NCI-H146 (cell line): ENCODE data around the gene CFAP299.

Experiments used
- DNase-seq: peaks from one replicate; lab custom pipeline; 2025; lab: John Stamatoyannopoulos, UW

Gene CFAP299

DNA sequence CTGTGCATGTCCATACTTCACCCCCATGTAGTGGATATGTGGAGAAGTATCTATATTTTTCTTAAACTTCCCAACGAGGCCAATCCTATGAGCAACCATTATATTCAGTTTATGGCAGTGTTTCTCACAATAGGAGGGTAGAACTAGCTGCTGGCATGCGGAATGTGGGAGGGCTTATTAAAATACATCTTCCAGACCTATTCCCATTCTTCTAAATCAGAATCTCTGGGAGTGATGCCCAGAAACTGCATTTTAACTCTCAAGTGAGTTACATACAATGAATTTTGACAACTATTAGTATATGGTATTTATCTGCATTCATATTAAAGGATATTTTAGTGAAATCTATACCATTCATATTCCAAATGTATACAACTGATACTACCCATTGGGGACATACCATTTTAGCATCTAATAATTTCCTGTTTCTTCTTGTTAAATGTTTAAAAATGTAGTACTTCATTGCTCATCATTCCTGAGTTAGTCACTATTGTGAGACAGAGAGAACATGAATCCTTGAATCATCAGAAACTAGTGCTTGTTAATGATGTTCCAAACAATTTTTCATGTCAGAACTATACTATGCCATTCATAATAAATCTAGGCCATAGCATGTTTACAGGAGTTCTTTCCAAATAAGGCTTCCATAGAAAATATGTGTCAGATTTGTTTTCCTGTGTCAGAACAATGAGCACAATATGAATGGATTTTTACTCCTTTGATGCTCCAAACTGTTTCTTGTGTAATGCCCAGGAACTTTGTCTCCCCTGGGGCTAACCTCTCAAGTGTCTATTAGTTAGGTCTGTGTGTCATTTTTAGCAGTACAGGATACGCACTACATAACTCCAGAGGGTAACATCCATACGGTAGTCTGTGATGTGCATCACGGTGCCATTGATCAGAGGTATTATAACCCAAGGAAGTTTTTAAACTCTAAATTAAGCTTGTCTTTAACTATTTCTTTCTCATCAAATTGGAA is 496.1 kb downstream of the CFAP299 start:
- DNase-seq = no peak

DNA sequence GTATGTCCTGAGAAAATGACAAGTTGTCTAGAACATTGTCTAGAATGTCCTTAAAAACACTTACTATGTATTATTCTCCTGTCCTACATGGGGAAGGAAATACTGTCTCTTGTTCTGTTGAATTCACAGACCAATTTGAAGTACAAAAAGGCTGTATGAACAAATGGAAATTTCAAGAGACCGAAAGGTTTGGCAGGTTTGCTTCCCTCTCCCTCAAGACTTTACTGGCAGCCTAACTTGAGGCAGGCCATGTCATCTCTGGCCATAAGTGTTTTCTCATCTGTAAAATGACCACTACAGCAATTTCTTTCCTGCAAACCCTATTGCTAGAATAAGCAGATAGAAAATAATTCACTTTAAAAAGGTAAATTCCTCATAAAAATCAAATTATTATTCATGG is 503.8 kb downstream of the CFAP299 start:
- DNase-seq = no peak

- no peak for DNase-seq
These were observed 504.3 kb downstream of the CFAP299 start for GRCh38 chr4:80839792-80840191.

DNA sequence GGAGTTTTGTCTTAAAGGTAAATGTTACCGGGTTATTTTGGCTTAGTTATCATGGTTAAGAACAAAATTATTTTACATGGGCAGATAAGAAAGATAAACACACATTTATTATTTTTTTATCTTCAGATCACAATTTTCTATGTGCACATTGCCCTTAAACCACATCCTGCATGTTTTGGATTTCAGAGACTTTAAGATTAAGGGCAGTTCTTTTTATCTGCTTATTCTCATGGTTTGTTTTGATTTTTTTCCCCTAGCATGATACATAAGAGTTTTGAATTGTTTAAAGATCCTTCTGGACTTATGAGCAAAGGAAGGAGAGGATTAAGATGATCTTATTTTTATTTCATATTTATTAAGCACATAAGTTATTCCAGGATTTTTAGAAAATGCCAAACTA is 504.9 kb downstream of the CFAP299 start:
- no peak for DNase-seq

GRCh38 chr4:80841587-80842281 is 506.2 kb downstream of the CFAP299 start:
- DNase-seq = no peak

DNA sequence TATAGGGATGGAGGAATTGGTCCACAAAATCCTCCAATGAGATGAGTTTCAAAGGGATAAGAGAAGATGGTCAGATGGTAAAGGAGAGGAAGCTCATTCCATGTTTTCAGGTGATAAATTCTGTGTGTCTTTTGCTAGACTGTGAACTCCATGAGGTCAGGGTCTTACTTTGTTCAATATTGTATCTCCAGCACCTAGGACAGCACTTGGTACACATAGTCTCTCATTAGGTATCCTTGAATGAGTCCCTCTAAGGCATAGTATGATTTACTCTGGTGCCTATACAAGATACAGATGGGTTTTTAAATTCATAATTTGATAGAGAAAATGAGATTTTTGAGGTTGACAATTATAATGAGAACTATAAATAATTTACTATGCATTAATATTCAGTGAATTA is 510.7 kb downstream of the CFAP299 start:
- no peak for DNase-seq

- DNase-seq = no peak
These were observed 516.5 kb downstream of the CFAP299 start for GRCh38 chr4:80852061-80852460.

- no peak for DNase-seq
These were observed 538.0 kb downstream of the CFAP299 start for GRCh38 chr4:80873571-80873970.

GRCh38 chr4:80874979-80875378 is 539.4 kb downstream of the CFAP299 start:
- DNase-seq = no peak

DNA sequence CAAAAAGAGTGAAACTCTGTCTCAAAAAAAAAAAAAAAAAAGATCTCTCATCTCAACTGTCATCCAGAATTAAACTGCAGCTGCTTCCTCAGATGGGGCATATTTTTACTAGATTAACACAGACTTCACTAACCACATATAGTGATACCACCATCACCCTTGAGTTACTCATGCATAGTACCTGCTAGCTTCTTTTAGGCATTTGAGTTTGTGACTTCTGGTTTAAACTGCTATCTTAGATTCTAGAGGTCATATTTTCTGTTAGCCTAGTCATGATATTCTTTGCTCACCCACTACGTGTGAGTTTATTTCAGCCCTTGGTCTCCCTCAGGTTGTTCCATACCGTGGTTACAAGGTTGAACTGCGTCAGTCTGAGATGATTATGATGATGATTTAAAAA is 540.1 kb downstream of the CFAP299 start:
- DNase-seq = no peak

- no peak for DNase-seq
These were observed 541.3 kb downstream of the CFAP299 start for GRCh38 chr4:80876810-80877209.

DNA sequence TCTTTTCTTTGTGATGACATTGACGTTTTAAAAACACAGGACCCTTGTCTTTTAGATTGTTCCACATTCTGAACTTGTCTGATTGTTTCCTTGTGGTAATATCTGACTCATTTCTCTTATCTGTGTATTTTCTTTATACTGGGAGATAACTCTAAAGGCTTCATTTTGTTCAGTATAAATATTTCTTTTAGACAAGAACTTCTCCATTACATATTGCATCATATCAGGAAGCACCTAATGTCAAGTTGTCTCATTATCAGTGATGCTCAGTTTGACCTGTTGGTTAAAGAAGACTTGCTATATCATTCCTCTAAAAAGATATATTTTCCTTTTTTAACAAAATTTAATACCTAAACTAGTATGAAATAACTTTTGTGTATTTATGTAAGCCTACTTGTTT is 542.7 kb downstream of the CFAP299 start:
- DNase-seq = no peak

DNA sequence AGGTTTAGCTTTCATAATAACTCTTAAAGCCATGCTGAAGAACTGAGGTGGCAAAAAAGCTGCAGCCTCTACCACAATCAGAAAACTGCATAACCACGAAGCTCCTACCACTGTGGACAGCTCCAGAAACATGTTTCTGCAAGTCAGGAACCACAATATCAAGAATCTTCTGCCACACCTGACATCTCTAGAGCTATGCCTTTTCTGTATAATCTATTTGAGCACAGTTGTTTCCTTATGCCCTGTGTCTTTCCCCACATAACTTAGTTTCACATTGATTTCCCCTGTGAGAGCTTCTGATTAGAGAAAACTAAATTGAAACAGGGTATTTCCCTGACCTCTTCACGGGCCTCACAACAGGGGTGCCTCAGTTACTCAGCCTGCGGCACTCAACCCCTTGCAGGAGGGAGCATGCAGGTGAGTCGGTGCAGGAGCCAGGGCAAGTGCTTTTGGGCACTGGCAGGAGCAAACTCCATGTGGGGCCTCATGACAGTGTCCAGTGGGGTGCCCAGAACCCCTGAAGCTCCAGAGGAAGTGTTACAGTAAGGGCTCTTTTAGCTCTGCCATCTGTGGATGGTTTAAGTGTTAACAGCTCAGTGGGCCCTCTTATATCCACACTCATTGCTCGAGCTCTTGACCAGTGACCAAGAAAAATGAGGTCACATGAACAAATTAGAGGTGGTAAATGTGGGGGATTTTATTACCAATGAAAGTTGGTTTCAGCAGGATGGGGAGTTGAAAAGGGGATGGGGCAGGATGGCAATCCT is 562.2 kb downstream of the CFAP299 start:
- no peak for DNase-seq

DNA sequence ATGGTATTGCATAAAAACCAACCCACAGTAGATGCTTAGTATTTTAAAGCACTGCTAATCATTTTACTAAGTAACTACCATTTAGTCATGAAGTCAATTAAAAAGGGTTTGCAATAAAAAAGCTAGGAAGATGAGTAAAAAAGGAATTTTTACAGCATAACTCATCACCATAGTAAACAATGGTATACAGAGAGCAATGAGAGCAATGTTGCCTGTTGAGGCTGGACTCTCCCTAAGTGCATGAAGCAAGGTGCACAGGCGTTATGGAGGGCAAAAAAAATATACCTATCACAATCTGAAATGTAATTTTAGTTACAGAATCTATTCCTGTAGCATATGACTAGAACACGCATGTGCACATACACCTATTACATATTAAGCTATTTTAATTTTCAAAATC is 565.4 kb downstream of the CFAP299 start:
- DNase-seq = no peak

DNA sequence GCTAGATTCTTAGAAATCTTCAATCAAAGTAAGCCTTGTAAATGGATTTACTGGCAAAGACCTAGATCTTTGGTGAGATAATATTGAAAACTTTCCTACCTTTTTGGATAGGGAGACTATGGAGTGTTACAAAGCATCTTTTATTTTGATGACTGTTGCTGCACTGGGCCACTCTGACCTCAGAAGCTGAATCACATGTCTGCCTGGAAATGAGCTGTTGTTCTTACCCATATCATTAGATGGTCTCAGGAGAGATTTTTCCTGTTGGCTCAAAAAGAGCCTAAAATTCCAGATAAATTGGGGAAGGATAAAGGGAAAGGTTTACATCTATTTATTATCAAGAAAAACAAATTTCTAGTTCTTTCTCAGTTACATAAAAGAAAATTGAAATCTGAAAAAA is 567.5 kb downstream of the CFAP299 start:
- no peak for DNase-seq

DNA sequence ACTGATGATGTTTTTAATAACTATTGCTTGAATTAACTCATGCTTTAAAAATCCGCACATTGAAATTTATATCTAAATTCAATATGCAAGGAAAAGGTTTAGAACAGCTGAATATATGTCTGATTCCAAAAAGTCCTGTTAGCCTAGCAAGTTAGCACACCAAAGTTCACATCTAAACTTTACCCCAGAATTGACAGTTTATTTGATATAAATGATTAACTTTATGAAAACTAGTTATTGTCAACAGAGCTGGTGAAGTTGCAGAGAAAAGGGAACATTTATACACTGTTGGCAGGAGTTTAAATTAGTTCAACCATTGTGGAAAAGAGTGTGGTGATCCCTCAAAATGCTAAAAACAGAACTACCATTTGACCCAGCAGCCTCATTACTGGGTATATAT is 574.4 kb downstream of the CFAP299 start:
- no peak for DNase-seq

- DNase-seq = no peak
These were observed 575.9 kb downstream of the CFAP299 start for GRCh38 chr4:80911458-80911857.

DNA sequence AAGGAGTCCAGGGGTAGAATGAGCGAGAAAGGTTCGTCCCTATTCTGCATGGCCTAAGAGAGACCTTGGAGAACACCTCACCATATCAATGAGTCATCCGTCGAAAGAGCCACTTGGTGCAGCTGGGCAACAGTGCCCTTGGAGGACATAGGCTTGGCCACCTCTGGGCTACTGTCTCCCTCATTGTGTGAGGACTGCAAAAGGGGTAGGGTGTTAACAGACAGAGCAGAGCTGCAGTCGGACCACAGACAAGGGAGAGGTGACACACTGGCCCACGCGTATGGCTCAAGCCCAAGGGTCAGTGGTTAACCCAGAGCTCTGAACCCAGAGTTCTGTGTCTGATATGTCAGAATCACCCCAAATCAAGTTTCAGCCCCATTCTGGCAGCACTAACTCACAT is 576.8 kb downstream of the CFAP299 start:
- no peak for DNase-seq

DNA sequence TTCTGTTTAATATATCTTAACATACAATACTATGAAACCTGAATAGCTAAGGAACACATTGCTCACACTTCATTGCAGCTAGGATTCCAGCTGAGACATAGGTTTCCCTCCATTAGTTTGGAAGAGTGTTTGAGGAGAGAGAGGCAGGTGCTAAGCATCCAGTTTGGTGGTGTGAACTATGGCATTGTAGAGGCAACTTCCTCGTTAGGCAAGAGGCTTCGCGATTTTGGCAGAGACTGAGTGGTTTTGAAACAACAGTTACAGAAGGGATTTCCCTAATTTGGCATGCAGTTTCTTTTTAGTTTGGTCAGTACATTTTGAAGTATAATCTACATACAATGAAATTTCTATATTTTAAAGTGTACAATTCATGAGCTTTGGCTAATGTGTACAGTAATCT is 577.9 kb downstream of the CFAP299 start:
- no peak for DNase-seq

GRCh38 chr4:80916770-80917169 is 581.2 kb downstream of the CFAP299 start:
- no peak for DNase-seq

- no peak for DNase-seq
These were observed 582.5 kb downstream of the CFAP299 start for GRCh38 chr4:80918004-80918403.

- no peak for DNase-seq
These were observed 585.9 kb downstream of the CFAP299 start for GRCh38 chr4:80921441-80921840.

DNA sequence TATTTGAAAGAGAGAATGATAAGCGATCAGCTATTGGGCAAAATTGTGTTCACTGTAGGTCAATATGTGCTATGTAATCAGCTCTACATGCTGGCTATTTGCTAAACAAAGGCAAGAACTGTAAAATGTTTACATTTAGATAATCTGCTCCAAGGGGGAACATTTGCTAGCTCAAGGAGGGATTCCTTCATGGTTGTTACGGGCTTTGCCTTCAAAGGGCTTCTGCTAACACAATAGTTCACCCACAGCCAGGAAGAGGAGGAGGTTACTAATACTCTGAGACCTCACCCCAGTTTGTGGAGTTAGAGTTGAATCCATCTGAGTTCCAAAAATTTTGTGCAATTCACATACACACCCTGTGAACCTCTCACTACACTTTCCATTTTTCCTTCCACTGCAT is 587.4 kb downstream of the CFAP299 start:
- peak; percentile 30 for DNase-seq
